Activated CD4-positive, alpha-beta T cell treated with anti-CD3 and anti-CD28 coated beads, Interleukin-2, amount 10 ng/mL, durations not matched to agents 7 days and 5 days (primary cell): ENCODE results near the gene LMAN2. TPM values are rescaled to one million over a fixed set of nuclear protein-coding genes. Genes with fewer than 3 reads are reported as not detected.

Experiments
- CTCF ChIA-PET: fragments of 350-600 bp; sonication (Branson Sonifier 250); formaldehyde crosslinking; loops from one replicate; lab custom pipeline; 2021; ENCODE audit warnings: antibody characterized with exemption; lab: Charles Lee
- POLR2A ChIA-PET: fragments of 350-600 bp; sonication (Branson Sonifier 250); formaldehyde crosslinking; loops from one replicate; lab custom pipeline; 2021; ENCODE audit warnings: antibody characterized with exemption; lab: Charles Lee
- DNase-seq: peaks from one replicate; pipeline ENCODE4 v3.0.0-alpha.2; 2020
- H3K27ac Mint-ChIP-seq: one replicate; pipeline ENCODE4 v1.8.0; 2021; ENCODE audit warnings: mild to moderate bottlenecking, moderate library complexity, mixed read lengths
- H3K27me3 Mint-ChIP-seq: one replicate; pipeline ENCODE4 v1.8.0; 2021; ENCODE audit warnings: mixed read lengths
- H3K36me3 Mint-ChIP-seq: one replicate; pipeline ENCODE4 v1.8.0; 2021; ENCODE audit warnings: low read depth, mixed read lengths
- H3K4me1 Mint-ChIP-seq: one replicate; pipeline ENCODE4 v1.8.0; 2021; ENCODE audit warnings: mixed read lengths
- H3K4me3 Mint-ChIP-seq: one replicate; pipeline ENCODE4 v1.8.0; 2021; ENCODE audit warnings: mild to moderate bottlenecking, moderate library complexity, mixed read lengths
- H3K9me3 Mint-ChIP-seq: one replicate; pipeline ENCODE4 v1.8.0; 2021; ENCODE audit warnings: mixed read lengths
- total RNA-seq, 2 experiments: library from RNA; stranded (reverse); gene quantifications; one replicate each; pipeline ENCODE4 v1.2.3, GENCODE V29; 2021

LMAN2 gene
- total RNA-seq, 2 experiments from 2014 or later, result 123 to 132 TPM

DNA sequence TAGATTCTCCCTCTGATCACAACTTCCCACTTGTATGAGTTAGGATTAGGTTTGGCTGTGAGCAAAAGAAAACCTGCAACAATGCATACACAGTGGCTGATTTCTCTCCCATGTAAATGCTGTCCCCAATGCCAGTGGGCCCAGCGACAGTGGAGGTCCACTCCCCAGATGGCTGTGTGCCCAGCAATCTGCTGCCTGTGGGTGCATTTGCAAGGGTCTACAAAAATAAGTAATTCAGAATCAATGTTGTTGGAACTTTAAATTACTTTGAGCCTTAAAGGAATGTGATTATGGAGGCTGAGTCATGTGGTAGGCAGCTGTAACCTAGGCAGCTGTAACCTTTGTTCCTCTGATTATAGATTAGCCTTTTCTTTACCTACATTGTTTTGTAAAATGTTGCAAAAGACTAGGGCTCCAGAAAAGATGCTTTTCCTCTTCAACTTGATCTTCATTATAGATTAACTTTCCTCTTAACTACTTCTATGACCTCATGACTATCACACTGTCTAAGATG lies 25.5 kb downstream of the LMAN2 start:
- H3K9me3 Mint-ChIP-seq, result no peaks in the 10 kb centered on the region

DNA sequence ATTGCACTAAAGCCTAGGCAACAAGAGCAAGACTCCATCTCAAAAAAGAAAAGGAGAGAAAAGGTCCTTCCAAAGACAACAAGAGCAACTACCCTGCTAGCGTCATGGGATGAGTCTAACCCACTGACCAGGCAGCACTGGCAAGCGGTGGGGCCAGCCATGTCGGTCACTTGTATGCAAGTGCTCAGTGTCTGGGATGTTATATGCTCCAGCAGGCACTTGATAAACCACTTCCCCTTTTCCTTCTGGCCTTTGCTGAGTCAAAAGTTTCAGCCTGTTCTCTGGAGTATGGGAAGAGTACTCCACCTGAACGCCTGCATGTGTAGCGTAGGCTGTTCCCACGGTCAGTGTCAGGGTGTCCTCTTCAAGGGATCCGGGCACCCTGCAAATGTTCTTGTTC lies 30.6 kb downstream of the LMAN2 start:
- H3K27ac Mint-ChIP-seq, result no peak overlapping the region

More for the DNA sequence above, 25.5 kb downstream of the LMAN2 start:
- Mint-ChIP-seq H3K36me3 (peaks cover 20% of the 10 kb centered on the region), H3K4me3 (no peak overlapping the region), H3K27ac (no peak overlapping the region), H3K4me1 (peaks cover 20% of the 10 kb centered on the region), H3K27me3 (no peaks in the 10 kb centered on the region)
- ChIA-PET POLR2A (no interaction called here), CTCF (interaction anchor here (0.7 to 1.1 kb wide), 2 partner anchors 13 to 16 kb away, joined by 3 to 4 read pairs; no protein-coding TSS in a partner anchor)
- no peak for DNase-seq

DNA sequence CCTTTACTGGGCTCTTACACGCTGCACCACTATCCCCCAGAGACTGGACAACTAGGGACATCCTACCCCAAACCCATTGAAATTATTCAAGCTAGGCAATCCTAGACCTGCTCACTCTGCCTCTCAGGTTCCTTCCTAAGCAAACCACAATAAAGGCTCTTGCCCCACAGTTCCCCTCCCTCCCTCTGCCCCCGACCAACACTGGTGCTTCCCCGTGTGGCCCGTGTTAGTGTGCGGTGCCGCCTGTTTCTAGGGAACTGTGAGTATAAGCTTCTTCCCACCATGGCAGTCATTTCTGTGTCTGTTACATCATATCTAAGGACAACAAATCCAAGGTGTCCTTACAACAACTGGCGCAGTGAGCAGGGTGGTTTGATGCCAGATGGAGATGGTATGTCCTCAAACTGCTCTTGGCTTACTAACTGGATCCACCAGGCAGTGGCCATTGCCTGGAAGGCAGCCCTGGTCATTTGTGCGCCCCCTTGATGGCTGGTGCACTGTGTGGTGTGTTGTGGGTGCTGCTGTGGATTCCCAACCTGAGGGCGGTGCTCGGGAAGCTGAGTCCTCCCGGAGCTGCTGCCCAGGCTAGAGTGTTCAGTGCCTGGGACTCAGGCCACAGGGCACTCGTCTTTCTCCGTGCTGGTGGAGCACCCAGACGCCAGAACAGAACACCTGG lies 31.4 kb downstream of the LMAN2 start:
- no peaks in the 10 kb centered on the region for H3K27me3 Mint-ChIP-seq
- CTCF ChIA-PET, result interaction anchor here (0.8 to 3.0 kb wide), 6 partner anchors 10 to 206 kb away, joined by 3 to 14 read pairs (median 5); no protein-coding TSS in a partner anchor
- no peak for DNase-seq
- H3K27ac Mint-ChIP-seq, result no peak overlapping the region
- H3K4me3 Mint-ChIP-seq, result no peak overlapping the region
- POLR2A ChIA-PET, result no interaction called here
- H3K4me1 Mint-ChIP-seq, result peaks cover 49% of the 10 kb centered on the region
- H3K9me3 Mint-ChIP-seq, result no peaks in the 10 kb centered on the region
- peaks cover 27% of the 10 kb centered on the region for H3K36me3 Mint-ChIP-seq

More for the DNA sequence above, 30.6 kb downstream of the LMAN2 start:
- no peaks in the 10 kb centered on the region for H3K9me3 Mint-ChIP-seq
- no peak overlapping the region for H3K4me3 Mint-ChIP-seq
- peaks cover 44% of the 10 kb centered on the region for H3K4me1 Mint-ChIP-seq
- ChIA-PET CTCF (interaction anchor here (0.6 kb wide), 1 partner anchor 40 kb away, joined by 3 read pairs; no protein-coding TSS in a partner anchor), POLR2A (no interaction called here)
- H3K36me3 Mint-ChIP-seq, result peaks cover 27% of the 10 kb centered on the region
- no peak for DNase-seq
- no peaks in the 10 kb centered on the region for H3K27me3 Mint-ChIP-seq

DNA sequence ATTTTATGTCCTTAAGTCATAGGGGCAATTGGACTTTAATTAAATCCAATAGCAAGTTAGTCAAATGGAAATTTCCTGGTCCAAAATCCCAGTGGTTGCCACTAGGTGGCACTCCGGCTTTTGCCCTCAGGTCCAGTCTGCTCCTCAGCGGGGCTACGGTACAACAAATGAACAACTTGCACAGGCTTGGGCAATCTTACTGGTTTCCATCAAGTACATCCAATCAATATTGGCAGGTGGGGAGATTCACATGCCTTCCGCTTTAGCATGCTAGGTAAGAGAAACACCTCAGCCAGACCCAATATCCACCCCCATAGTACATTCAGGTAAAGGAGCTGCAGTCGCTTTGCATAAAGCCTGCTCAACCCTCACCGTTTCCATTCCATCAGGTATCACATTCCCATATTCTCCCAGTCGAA lies 33.5 kb downstream of the LMAN2 start:
- no peak overlapping the region for H3K4me3 Mint-ChIP-seq
- CTCF ChIA-PET, result interaction anchor here (0.7 to 3.0 kb wide), 16 partner anchors 8 to 138 kb away, joined by 3 to 14 read pairs (median 4); partner anchors contain the start of genes PRELID1 and RAB24
- H3K9me3 Mint-ChIP-seq, result no peaks in the 10 kb centered on the region
- peaks cover 52% of the 10 kb centered on the region for H3K4me1 Mint-ChIP-seq
- no peak overlapping the region for H3K27ac Mint-ChIP-seq
- POLR2A ChIA-PET, result no interaction called here
- H3K27me3 Mint-ChIP-seq, result no peaks in the 10 kb centered on the region
- DNase-seq, result peak; percentile 82
- peaks cover 25% of the 10 kb centered on the region for H3K36me3 Mint-ChIP-seq

DNA sequence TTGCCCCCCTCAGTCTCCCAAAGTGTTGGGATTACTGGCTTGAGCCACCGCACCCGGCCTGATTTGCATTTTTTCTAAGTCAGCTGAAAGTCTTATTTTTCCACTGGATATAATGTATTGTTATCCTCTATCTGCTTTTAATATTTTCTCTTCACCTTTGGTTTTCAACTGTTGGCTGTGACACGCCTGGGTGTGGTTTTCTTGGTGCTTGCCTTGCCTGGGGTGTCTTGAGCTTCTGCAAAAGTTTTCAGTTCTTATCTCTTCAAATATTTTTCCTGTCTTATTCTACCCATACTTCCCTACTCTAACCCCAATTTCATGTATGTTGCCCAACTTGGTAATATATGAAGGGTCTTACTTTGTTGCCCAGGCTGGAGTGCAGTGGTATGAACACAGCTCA lies 35.5 kb downstream of the LMAN2 start:
- Mint-ChIP-seq H3K27me3 (no peaks in the 10 kb centered on the region), H3K9me3 (no peaks in the 10 kb centered on the region), H3K4me3 (peak overlapping the region; percentile 12), H3K4me1 (peaks cover 55% of the 10 kb centered on the region), H3K27ac (peak overlapping the region; percentile 59), H3K36me3 (peaks cover 18% of the 10 kb centered on the region)
- DNase-seq, result no peak
- POLR2A ChIA-PET, result no interaction called here
- CTCF ChIA-PET, result interaction anchor here (0.7 to 2.1 kb wide), 5 partner anchors 36 to 179 kb away, joined by 3 to 10 read pairs (median 3); partner anchors contain the start of gene LMAN2

DNA sequence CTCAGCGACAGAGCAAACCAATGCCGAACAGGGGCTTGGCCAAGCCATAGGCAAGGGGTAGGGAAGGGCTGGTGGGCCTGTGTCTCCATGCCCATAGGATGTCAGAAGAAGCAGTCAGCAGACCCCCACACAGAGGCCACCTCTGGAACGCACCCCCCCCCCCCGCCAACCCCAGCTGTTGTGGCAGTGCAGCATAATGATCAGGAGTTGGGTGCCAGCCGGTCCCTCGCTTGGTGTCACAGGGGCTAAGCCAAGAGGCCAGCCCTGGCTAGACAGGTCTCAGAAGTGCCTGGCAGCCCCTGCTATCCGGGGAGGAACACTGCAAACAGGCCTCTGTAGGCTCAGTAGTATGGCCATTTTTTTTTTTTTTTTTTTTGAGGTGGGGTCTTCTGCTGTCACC lies 36.1 kb downstream of the LMAN2 start:
- no peaks in the 10 kb centered on the region for H3K27me3 Mint-ChIP-seq
- no peak overlapping the region for H3K4me3 Mint-ChIP-seq
- H3K27ac Mint-ChIP-seq, result no peak overlapping the region
- H3K4me1 Mint-ChIP-seq, result peaks cover 59% of the 10 kb centered on the region
- CTCF ChIA-PET, result interaction anchor here (1.3 to 2.1 kb wide), 2 partner anchors 36 to 139 kb away, joined by 3 to 10 read pairs; partner anchors contain the start of gene LMAN2
- POLR2A ChIA-PET, result no interaction called here
- H3K36me3 Mint-ChIP-seq, result peaks cover 21% of the 10 kb centered on the region
- no peaks in the 10 kb centered on the region for H3K9me3 Mint-ChIP-seq
- DNase-seq, result no peak

DNA sequence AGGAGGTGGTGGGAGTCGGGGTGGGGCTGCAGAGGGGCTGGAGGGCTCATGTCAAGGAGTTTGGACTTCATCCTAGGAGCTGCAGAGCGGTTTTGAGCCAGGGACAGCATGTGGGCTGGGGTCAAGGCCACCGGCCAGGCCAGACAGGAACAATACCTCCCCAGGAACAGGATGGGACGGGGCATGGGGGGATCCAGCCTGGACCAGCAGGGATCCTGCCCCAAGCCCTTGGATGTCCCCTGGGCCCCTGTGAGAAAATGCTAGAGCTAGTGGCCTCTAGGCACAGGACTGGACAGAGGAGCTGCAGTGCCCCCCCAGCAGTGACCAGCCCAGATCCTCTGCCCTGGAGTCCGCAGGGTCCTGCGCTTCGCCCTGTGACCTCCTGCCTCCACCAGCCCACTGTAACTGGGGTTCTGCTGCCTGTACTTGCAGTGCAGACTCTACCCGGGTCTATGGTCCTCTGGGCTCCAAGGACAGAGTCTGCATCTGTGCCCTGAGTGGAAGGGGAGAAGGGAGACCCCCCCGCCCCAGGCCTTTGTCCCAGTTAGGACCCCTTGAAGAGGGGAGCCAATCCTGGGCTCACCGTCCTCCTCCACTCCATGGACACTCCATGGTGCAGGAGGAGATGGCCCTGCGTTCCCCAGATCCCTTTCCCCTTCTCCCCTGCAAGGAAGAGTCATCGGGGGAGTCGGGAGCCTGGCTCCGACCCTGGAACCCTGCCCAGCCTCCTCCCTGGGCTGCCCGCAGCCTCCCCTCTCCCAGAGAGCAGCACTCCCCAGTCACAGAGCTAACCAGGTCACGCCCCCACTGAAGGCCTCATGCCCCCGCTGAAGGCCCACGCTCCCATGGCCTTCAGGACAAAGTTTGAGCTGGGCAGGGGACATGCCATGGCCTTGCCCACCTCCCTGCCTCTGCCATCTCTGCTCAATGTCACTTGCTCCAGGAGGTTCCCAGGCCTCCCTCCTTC lies 36.8 kb downstream of the LMAN2 start:
- Mint-ChIP-seq H3K9me3 (no peaks in the 10 kb centered on the region), H3K27me3 (no peaks in the 10 kb centered on the region), H3K36me3 (peaks cover 17% of the 10 kb centered on the region), H3K4me3 (no peak overlapping the region), H3K27ac (no peak overlapping the region), H3K4me1 (peaks cover 58% of the 10 kb centered on the region)
- CTCF ChIA-PET, result interaction anchor here (2.1 kb wide), 1 partner anchor 140 kb away, joined by 10 read pairs; no protein-coding TSS in a partner anchor
- POLR2A ChIA-PET, result no interaction called here
- DNase-seq, result no peak

DNA sequence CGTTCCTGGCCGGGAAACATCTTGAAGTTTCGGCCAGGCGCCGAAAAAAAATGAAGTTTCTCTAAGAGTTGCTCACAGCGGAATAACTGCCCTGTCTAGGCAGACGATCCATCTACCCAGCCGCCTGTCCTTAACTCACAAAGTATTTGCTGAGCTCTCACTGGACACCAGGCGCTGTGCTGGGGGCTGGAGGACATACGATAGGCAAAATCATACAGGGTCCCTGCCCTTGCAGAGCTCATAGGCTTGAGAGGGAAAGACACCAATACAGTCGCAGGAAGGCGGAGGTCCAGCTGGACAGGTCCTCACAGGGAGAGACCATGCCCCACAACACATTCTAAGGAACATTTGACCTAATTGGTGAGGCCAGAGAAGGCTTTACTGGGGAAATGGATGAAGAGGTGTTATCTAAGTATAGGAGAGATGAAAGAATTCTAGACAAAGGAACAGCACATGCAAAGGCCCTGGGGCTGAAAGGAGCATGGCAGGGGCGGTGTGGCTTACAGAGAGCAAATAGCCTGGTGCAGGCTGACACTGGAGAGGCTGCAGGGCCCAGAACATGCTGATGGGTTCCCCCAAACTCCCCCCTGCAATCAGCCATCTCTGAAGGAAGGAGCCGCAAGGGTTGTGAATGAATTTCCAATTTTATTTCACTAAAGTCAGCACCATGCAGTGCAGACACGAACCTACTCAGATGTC lies 37.8 kb downstream of the LMAN2 start:
- POLR2A ChIA-PET, result interaction anchor here (0.5 to 1.4 kb wide), 2 partner anchors 9 to 44 kb away, joined by 3 read pairs; partner anchors contain the start of gene RGS14

DNA sequence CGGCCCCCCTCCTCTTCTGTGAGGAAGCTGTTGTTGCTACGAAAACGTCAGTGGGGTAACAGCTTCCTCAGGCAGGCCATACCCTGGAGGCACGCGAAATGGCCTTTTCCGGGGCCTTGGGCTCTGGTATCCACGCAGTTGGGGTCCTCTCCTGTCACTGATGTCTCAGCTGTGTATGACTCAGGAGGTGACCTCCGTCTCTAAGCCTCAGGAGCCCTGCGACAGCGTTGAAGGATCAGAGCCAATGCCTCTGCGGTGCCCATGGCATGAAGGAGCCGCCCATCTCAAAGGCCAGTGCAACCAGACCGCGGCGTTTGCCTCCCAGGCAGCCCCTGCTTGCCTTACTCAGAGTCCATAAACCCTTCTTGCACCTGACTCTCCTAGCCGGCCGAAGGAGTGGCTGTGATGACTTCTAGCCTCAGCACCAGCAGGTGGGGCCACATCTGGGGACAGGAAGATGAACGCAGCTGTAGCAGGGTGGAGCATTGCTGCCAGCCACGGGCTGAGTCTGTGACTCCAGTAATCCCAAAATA lies 38.8 kb downstream of the LMAN2 start:
- DNase-seq, result peak; percentile 74
- ChIA-PET POLR2A (interaction anchor here (0.5 to 1.4 kb wide), 4 partner anchors 8 to 165 kb away, joined by 3 to 4 read pairs (median 3); partner anchors contain the start of genes LMAN2 and RGS14), CTCF (interaction anchor here (0.8 to 2.1 kb wide), 16 partner anchors 9 to 199 kb away, joined by 3 to 9 read pairs (median 3); partner anchors contain the start of genes LMAN2, PRELID1, RAB24 and RGS14)
- peak overlapping the region; percentile 97 for H3K4me3 Mint-ChIP-seq
- H3K27ac Mint-ChIP-seq, result peak overlapping the region; percentile 96
- no peaks in the 10 kb centered on the region for H3K27me3 Mint-ChIP-seq
- peaks cover 25% of the 10 kb centered on the region for H3K36me3 Mint-ChIP-seq
- H3K4me1 Mint-ChIP-seq, result peaks cover 60% of the 10 kb centered on the region
- H3K9me3 Mint-ChIP-seq, result no peaks in the 10 kb centered on the region

More for the DNA sequence above, 37.8 kb downstream of the LMAN2 start:
- CTCF ChIA-PET, result interaction anchor here (1.0 to 2.1 kb wide), 7 partner anchors 10 to 199 kb away, joined by 3 to 9 read pairs (median 4); partner anchors contain the start of genes PRELID1 and RAB24
- no peak overlapping the region for H3K27ac Mint-ChIP-seq
- H3K4me3 Mint-ChIP-seq, result peak overlapping the region; percentile 97
- H3K36me3 Mint-ChIP-seq, result peaks cover 20% of the 10 kb centered on the region
- H3K9me3 Mint-ChIP-seq, result no peaks in the 10 kb centered on the region
- peaks cover 63% of the 10 kb centered on the region for H3K4me1 Mint-ChIP-seq
- no peaks in the 10 kb centered on the region for H3K27me3 Mint-ChIP-seq
- no peak for DNase-seq

DNA sequence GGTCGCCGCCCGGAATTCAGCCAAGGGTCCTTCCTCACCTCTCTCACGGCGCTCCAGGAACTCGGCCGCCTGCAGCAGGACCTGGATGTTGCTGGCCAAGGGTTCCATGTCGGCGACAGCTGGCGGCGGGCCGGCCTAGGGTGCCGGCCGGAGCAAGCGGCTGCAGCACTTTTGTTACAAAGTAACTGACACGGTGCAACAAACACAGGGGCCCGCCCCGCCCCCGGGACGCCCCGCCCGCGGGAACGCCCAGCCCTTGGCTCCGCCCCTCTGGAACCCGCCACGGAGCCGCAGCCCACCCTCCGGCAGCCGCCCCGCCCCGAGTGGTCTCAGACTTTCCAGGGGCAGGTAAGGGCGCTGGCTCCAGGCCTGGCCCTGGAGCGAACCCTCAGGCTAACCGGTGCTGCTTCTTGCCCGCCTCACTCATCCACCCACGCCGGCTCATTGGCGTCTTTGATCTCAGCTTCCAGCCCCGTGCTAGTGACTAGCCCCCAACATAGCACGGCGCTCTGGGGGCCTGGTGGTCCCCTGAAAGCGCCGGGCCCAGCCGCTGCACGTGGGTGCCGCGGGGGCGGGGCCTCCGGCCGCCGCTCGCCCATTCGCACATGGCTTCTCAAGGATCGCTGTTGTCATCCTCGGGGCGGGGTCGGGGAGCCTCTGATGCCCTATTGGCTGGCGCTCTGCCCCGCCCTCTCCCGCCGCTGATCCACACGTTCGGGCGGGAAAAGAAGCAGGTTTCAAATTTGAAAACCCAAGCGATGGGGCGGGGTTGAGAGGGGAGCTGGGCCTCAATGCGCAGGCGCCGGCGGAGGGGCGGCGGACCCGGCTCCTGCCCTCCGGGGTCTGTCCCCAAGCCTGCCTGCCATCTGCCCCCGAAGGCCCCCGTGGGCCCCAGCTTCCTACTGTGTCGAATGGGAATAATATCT lies 39.5 kb downstream of the LMAN2 start, which contains the start of gene MXD3:
TSS of gene MXD3 (minus strand) at position 176 of the 926 bp plus-strand sequence. CDS start at position 108, 68 bp downstream.
- Mint-ChIP-seq H3K4me3 (peak within 1 kb of the TSS; percentile 97), H3K9me3 (no peaks in the 10 kb centered on the region), H3K4me1 (peaks cover 55% of the 10 kb centered on the region), H3K36me3 (peaks cover 26% of the 10 kb centered on the region), H3K27ac (peak within 1 kb of the TSS; percentile 96), H3K27me3 (no peaks in the 10 kb centered on the region)
- POLR2A ChIA-PET, result interaction anchor here (0.6 to 1.4 kb wide), 3 partner anchors 40 to 165 kb away, joined by 3 to 4 read pairs (median 3); partner anchors contain the start of genes LMAN2 and RGS14
- CTCF ChIA-PET, result interaction anchor here (0.8 to 2.7 kb wide), 18 partner anchors 8 to 199 kb away, joined by 3 to 17 read pairs (median 3); partner anchors contain the start of genes LMAN2, PRELID1, RAB24 and RGS14
- peak; percentile 99 for DNase-seq
